GM12878 (cell line): ENCODE data around the gene CHEK1. TPM values are rescaled to one million over a fixed set of nuclear protein-coding genes. Genes with fewer than 3 reads are reported as not detected.

Source experiments
- BCL3 ChIP-seq: IDR thresholded peaks from 2 replicates; pipeline ENCODE4 v1.6.1; 2011; ENCODE audit warnings: borderline replicate concordance, low read depth, mild to moderate bottlenecking, moderate library complexity, low read length; ENCODE audit not compliant: insufficient read depth, poor library complexity, severe bottlenecking
- BMI1 ChIP-seq: fragments of 450-650 bp; IDR thresholded peaks from 2 replicates; pipeline ENCODE4 v1.6.1; 2016; ENCODE audit warnings: mild to moderate bottlenecking, moderate library complexity, borderline replicate concordance
- CBX3 ChIP-seq: fragments of 200-600 bp; sonication (generic); IDR thresholded peaks from 2 replicates; pipeline ENCODE4 v1.6.1; 2016; ENCODE audit warnings: low read depth, borderline replicate concordance
- GATAD2B ChIP-seq: fragments of 450-650 bp; conservative IDR thresholded peaks from 2 replicates; pipeline ENCODE4 v1.6.1; 2017; ENCODE audit warnings: low read depth, mild to moderate bottlenecking, moderate library complexity
- HDAC6 ChIP-seq: fragments of 200-600 bp; sonication (generic); IDR thresholded peaks from one replicate; pipeline ENCODE4 v1.8.0; 2017; ENCODE audit warnings: antibody characterized with exemption; ENCODE audit not compliant: unreplicated experiment
- HDGF ChIP-seq: fragments of 450-650 bp; IDR thresholded peaks from 2 replicates; pipeline ENCODE4 v1.6.1; 2016; ENCODE audit warnings: antibody characterized with exemption
- LARP7 ChIP-seq: fragments of 450-650 bp; IDR thresholded peaks from 2 replicates; pipeline ENCODE4 v1.6.1; 2017; ENCODE audit warnings: mild to moderate bottlenecking
- MAX ChIP-seq: IDR thresholded peaks from 2 replicates; pipeline ENCODE4 v1.6.1; 2012; ENCODE audit warnings: low read depth, low read length, improper control_type of control experiment
- MEF2A ChIP-seq: IDR thresholded peaks from 2 replicates; pipeline ENCODE4 v1.6.1; 2011; ENCODE audit warnings: low read depth, mild to moderate bottlenecking, low read length, moderate library complexity; ENCODE audit not compliant: insufficient read depth
- MTA2 ChIP-seq: fragments of 450-650 bp; IDR thresholded peaks from 2 replicates; pipeline ENCODE4 v1.6.1; 2016; ENCODE audit warnings: low read depth, mild to moderate bottlenecking, moderate library complexity
- MTA3 ChIP-seq: IDR thresholded peaks from 2 replicates; pipeline ENCODE4 v1.6.1; 2012; ENCODE audit warnings: low read length, inconsistent platforms, borderline replicate concordance
- NFYB ChIP-seq: IDR thresholded peaks from 2 replicates; pipeline ENCODE4 v1.6.1; 2011; ENCODE audit warnings: low read depth, mild to moderate bottlenecking, low read length, improper control_type of control experiment, moderate library complexity; ENCODE audit not compliant: insufficient read depth
- POLR2AphosphoS5 ChIP-seq: IDR thresholded peaks from 2 replicates; pipeline ENCODE4 v1.6.1; 2011; ENCODE audit warnings: mild to moderate bottlenecking, low read length, inconsistent platforms
- RFX5 ChIP-seq: IDR thresholded peaks from 2 replicates; pipeline ENCODE4 v1.6.1; 2011; ENCODE audit warnings: low read depth, low read length, improper control_type of control experiment
- RUNX3 ChIP-seq: IDR thresholded peaks from 2 replicates; pipeline ENCODE4 v1.6.1; 2012; ENCODE audit warnings: low read length, inconsistent platforms
- WRNIP1 ChIP-seq: IDR thresholded peaks from 2 replicates; pipeline ENCODE4 v1.6.1; 2011; ENCODE audit warnings: low read depth, low read length, improper control_type of control experiment, borderline replicate concordance
- ZBTB40 ChIP-seq: fragments of 450-650 bp; IDR thresholded peaks from 2 replicates; pipeline ENCODE4 v1.6.1; 2016; ENCODE audit warnings: mild to moderate bottlenecking, moderate library complexity, borderline replicate concordance
- ZNF217 ChIP-seq: fragments of 450-650 bp; IDR thresholded peaks from 2 replicates; pipeline ENCODE4 v1.6.1; 2017; ENCODE audit warnings: antibody characterized with exemption, mild to moderate bottlenecking
- ZNF592 ChIP-seq: fragments of 450-650 bp; IDR thresholded peaks from 2 replicates; pipeline ENCODE4 v1.6.1; 2017; ENCODE audit warnings: mild to moderate bottlenecking, moderate library complexity
- polyA plus RNA-seq, 11 experiments: library from polyadenylated mRNA; depleted of rRNA in 4 of 11; unstranded in 6 of 11; stranded (reverse) in 5 of 11; fragments of >200 nt; fragmentation: Nextera tagmentation in 4 of 11; fragmentation: Illumina TruSeq in 1 of 11; extraction: Ambion mirVana in 4 of 11; extraction: Trizol in 1 of 11; gene quantifications; 1 replicate in 1 of 11; 2 replicates in 10 of 11; pipeline versions ENCODE4 v1.2.1 to v1.2.3, GENCODE V29; 2011 to 2016; ENCODE audit warnings: inconsistent platforms in 2 of 11, missing spikeins in 2 of 11, low read depth in 1 of 11
- total RNA-seq, 4 experiments: library from RNA; depleted of rRNA in 3 of 4; stranded (reverse); fragments of >200 nt in 3 of 4; fragmentation: Illumina TruSeq in 1 of 4; extraction: Trizol in 1 of 4; gene quantifications; 2 replicates each; pipeline versions ENCODE4 v1.2.1 to v1.2.3, GENCODE V29; 2013 to 2021

CHEK1 gene
- total and polyA plus RNA-seq, 10 of the 15 experiments (the other 5 are each of a cell fraction or from before 2014, with no cell fraction given): 42.1 to 72.9 (median 65.6) TPM

GRCh38 chr11:125592305-125593113 lies 32.5 kb upstream of the CHEK1 start, which contains the start of gene STT3A (continued):
- TF ChIP-seq ZBTB40 (peak; percentile 80; the same call in 1 of the 2 replicates), NFYB (peak; percentile 95), HDGF (0 out of 2 replicates have a peak, but pooled peaks have one; percentile 14), GATAD2B (no peak; the same call in 1 of the 2 replicates), ZNF217 (no peak), WRNIP1 (no peak), RUNX3 (peak; percentile 54), POLR2AphosphoS5 (peak; percentile 93), MAX (peak; percentile 90), HDAC6 (no peak), MEF2A (no peak), RFX5 (peak; percentile 65), BCL3 (peak; percentile 6), ZNF592 (no peak), CBX3 (no peak), MTA3 (no peak), LARP7 (no peak), MTA2 (no peak; the same call in 1 of the 2 replicates), BMI1 (no peak)
